ENCODE results near the gene C6orf47. TPM values are rescaled to one million over a fixed set of nuclear protein-coding genes. Genes with fewer than 3 reads are reported as not detected.

Gene C6orf47
- total and polyA plus RNA-seq, 2 of the 13 experiments (the other 11 are each of a cell fraction or from before 2014, with no cell fraction given), result 1.7 to 18.1 TPM

DNA sequence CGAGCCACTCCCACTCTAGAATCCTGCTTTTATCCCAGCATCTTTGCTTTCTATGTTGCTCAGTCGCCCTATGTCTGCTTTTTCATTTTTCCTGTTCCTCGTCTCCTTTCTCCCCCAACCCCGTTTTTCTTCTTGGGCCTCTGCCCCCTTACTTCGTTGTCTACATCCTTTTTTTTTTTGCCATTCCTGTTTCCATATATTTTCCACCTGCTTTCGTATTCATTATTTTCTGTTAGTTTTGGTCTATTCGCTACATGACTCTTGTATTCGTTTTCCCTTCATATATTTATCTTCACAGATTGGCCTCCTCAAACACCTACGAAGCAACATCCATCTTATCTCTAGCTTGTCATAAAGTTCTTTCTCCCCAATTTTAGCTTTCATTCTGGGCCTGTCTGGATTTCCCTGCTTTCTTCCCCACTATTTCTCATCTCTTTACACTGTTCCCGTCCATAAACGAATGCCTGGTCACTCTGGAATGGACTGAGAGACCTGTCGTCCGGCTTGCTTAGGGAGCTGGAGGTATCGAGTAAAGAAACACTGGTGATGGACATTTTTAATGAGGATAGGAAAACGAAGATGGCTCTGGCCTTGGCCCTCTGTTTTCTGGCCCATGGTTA, 39.1 kb downstream of the C6orf47 start (continued):
- TF ChIP-seq ZUFSP (CRISPR knock-in tag; IDR thresholded peaks at IDR 0.05; ENCODE audit: borderline replicate concordance) (no peak), MXI1 (IDR thresholded peaks at IDR 0.05; ENCODE audit: borderline replicate concordance, low read depth, low read length) (no peak), GTF2F1 (IDR thresholded peaks at IDR 0.05; ENCODE audit: low read length) (no peak), ZFP90 (CRISPR knock-in tag; IDR thresholded peaks at IDR 0.05; ENCODE audit: borderline replicate concordance) (peak; percentile 47; the same call in 1 of the 2 replicates), PRMT3 (CRISPR knock-in tag; IDR thresholded peaks at IDR 0.05; ENCODE audit: borderline replicate concordance, low read depth) (no peak), YEATS2 (CRISPR knock-in tag; IDR thresholded peaks at IDR 0.05; ENCODE audit: borderline replicate concordance) (no peak), ZFP62 (CRISPR knock-in tag; IDR thresholded peaks at IDR 0.05) (0 out of 2 replicates have a peak, but pooled peaks have one; percentile 28), FLYWCH1 (CRISPR knock-in tag; IDR thresholded peaks at IDR 0.05) (no peak), MTF2 (CRISPR knock-in tag; IDR thresholded peaks at IDR 0.05; ENCODE audit: borderline replicate concordance) (0 out of 2 replicates have a peak, but pooled peaks have one; percentile 4), FOXK2 (IDR thresholded peaks at IDR 0.05) (0 out of 2 replicates have a peak, but pooled peaks have one; percentile 15), ZNF207 (IDR thresholded peaks at IDR 0.05; ENCODE audit: borderline replicate concordance) (no peak), CSRNP2 (CRISPR knock-in tag; conservative IDR thresholded peaks at IDR 0.05; ENCODE audit: low read depth) (no peak), ESRRA (CRISPR knock-in tag; IDR thresholded peaks at IDR 0.05; ENCODE audit: low read depth) (no peak), AFF4 (CRISPR knock-in tag; IDR thresholded peaks at IDR 0.05) (no peak)
- TF ChIP-seq, protein P1, sequence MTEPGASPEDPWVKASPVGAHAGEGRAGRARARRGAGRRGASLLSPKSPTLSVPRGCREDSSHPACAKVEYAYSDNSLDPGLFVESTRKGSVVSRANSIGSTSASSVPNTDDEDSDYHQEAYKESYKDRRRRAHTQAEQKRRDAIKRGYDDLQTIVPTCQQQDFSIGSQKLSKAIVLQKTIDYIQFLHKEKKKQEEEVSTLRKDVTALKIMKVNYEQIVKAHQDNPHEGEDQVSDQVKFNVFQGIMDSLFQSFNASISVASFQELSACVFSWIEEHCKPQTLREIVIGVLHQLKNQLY (CRISPR knock-in tag; IDR thresholded peaks at IDR 0.05), result no peak
- TF ChIP-seq, protein P2, sequence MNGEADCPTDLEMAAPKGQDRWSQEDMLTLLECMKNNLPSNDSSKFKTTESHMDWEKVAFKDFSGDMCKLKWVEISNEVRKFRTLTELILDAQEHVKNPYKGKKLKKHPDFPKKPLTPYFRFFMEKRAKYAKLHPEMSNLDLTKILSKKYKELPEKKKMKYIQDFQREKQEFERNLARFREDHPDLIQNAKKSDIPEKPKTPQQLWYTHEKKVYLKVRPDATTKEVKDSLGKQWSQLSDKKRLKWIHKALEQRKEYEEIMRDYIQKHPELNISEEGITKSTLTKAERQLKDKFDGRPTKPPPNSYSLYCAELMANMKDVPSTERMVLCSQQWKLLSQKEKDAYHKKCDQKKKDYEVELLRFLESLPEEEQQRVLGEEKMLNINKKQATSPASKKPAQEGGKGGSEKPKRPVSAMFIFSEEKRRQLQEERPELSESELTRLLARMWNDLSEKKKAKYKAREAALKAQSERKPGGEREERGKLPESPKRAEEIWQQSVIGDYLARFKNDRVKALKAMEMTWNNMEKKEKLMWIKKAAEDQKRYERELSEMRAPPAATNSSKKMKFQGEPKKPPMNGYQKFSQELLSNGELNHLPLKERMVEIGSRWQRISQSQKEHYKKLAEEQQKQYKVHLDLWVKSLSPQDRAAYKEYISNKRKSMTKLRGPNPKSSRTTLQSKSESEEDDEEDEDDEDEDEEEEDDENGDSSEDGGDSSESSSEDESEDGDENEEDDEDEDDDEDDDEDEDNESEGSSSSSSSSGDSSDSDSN (CRISPR knock-in tag; IDR thresholded peaks at IDR 0.05), result no peak
- TF ChIP-seq, protein P3, sequence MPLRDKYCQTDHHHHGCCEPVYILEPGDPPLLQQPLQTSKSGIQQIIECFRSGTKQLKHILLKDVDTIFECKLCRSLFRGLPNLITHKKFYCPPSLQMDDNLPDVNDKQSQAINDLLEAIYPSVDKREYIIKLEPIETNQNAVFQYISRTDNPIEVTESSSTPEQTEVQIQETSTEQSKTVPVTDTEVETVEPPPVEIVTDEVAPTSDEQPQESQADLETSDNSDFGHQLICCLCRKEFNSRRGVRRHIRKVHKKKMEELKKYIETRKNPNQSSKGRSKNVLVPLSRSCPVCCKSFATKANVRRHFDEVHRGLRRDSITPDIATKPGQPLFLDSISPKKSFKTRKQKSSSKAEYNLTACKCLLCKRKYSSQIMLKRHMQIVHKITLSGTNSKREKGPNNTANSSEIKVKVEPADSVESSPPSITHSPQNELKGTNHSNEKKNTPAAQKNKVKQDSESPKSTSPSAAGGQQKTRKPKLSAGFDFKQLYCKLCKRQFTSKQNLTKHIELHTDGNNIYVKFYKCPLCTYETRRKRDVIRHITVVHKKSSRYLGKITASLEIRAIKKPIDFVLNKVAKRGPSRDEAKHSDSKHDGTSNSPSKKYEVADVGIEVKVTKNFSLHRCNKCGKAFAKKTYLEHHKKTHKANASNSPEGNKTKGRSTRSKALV (CRISPR knock-in tag; IDR thresholded peaks at IDR 0.05), result no peak

All from HepG2 (cell line).